IMR-90 (cell line): ENCODE measurements around the gene CCDC33. TPM values are rescaled to one million over a fixed set of nuclear protein-coding genes. Genes with fewer than 3 reads are reported as not detected.

Experiments used
- ATAC-seq: fragments of 200-7000 bp; cut with Tn5 transposase; 2 replicates; pipeline ENCODE4 v1.9.1; 2020; ENCODE audit warnings: low read depth, mild to moderate bottlenecking, moderate library complexity
- BruUV-seq: library from RNA; stranded (reverse); fragments of 400-500 nt; replicated peaks from 2 replicates; lab custom pipeline; 2021; lab: Mats Ljungman, UMichigan
- CTCF ChIA-PET: fragments of 300-600 bp; formaldehyde crosslinking; extraction: SDS; loops from one replicate; lab custom pipeline; 2021; ENCODE audit warnings: antibody characterized with exemption; lab: Yijun Ruan, JAX
- POLR2A ChIA-PET: fragments of 300-600 bp; sonication (Branson Sonifier 250); formaldehyde crosslinking; loops from one replicate; lab custom pipeline; 2022; ENCODE audit warnings: antibody characterized with exemption; ENCODE audit not compliant: unreplicated experiment; lab: Charles Lee
- DNase-seq: peaks from one replicate; pipeline ENCODE4 v3.0.0; 2013
- H2AFZ ChIP-seq: replicated peaks from 2 replicates; pipeline ENCODE3; 2013; ENCODE audit warnings: low read length, mild to moderate bottlenecking; ENCODE audit not compliant: poor library complexity
- H2AK5ac ChIP-seq: 2 replicates; pipeline ENCODE4 v1.6.1; 2013; ENCODE audit warnings: low read depth, low read length, inconsistent platforms
- H2AK9ac ChIP-seq: replicated peaks from 2 replicates; pipeline ENCODE3; 2013; ENCODE audit warnings: mild to moderate bottlenecking, low read depth, low read length, moderate library complexity; ENCODE audit not compliant: poor library complexity
- H2BK120ac ChIP-seq: 2 replicates; pipeline ENCODE4 v1.6.1; 2013; ENCODE audit warnings: low read depth, low read length, inconsistent platforms
- H2BK15ac ChIP-seq: 3 replicates; pipeline ENCODE4 v1.6.1; 2013; ENCODE audit warnings: low read depth, low read length, inconsistent platforms
- H2BK20ac ChIP-seq: 2 replicates; pipeline ENCODE4 v1.6.1; 2013; ENCODE audit warnings: low read depth, mild to moderate bottlenecking, inconsistent platforms, low read length, moderate library complexity
- H2BK5ac ChIP-seq: 2 replicates; pipeline ENCODE4 v1.6.1; 2013; ENCODE audit warnings: mild to moderate bottlenecking, low read depth, low read length, inconsistent platforms; ENCODE audit not compliant: poor library complexity, severe bottlenecking
- H3K14ac ChIP-seq: replicated peaks from 2 replicates; pipeline ENCODE4 v1.6.1; 2013; ENCODE audit warnings: low read depth, low read length, inconsistent platforms
- H3K18ac ChIP-seq: 2 replicates; pipeline ENCODE4 v1.6.1; 2013; ENCODE audit warnings: low read depth, low read length, control low read depth
- H3K23ac ChIP-seq: 2 replicates; pipeline ENCODE4 v1.6.1; 2013; ENCODE audit warnings: low read depth, low read length, inconsistent platforms
- H3K27ac ChIP-seq: 2 replicates; pipeline ENCODE4 v1.5.1; 2013; ENCODE audit warnings: mild to moderate bottlenecking, control low read depth, low read length; ENCODE audit not compliant: insufficient read depth
- H3K27me3 ChIP-seq: 2 replicates; pipeline ENCODE4 v1.6.1; 2013; ENCODE audit warnings: low read length; ENCODE audit not compliant: control insufficient read depth, insufficient read depth
- H3K36me3 ChIP-seq: 2 replicates; pipeline ENCODE4 v1.6.1; 2013; ENCODE audit warnings: low read length, mixed read lengths; ENCODE audit not compliant: control insufficient read depth, insufficient read depth
- H3K4ac ChIP-seq: 2 replicates; pipeline ENCODE4 v1.6.1; 2013; ENCODE audit warnings: low read depth, low read length, inconsistent platforms
- H3K4me1 ChIP-seq: 2 replicates; pipeline ENCODE4 v1.6.1; 2013; ENCODE audit warnings: low read length, mixed read lengths; ENCODE audit not compliant: control insufficient read depth, insufficient read depth
- H3K4me2 ChIP-seq: 2 replicates; pipeline ENCODE4 v1.6.1; 2013; ENCODE audit warnings: low read depth, mild to moderate bottlenecking, control low read depth, low read length, moderate library complexity
- H3K4me3 ChIP-seq: 2 replicates; pipeline ENCODE4 v1.5.1; 2013; ENCODE audit warnings: low read depth, mild to moderate bottlenecking, control low read depth, low read length, moderate library complexity; ENCODE audit not compliant: insufficient read depth
- H3K56ac ChIP-seq: 2 replicates; pipeline ENCODE4 v1.6.1; 2013; ENCODE audit warnings: low read length, inconsistent platforms; ENCODE audit not compliant: insufficient read depth; ENCODE audit errors: extremely low read depth
- H3K79me1 ChIP-seq, 2 experiments: 2 replicates each; pipeline ENCODE4 v1.6.1; 2013; ENCODE audit warnings: low read length in 2 of 2, inconsistent platforms in 1 of 2, low read depth in 1 of 2
- H3K9ac ChIP-seq: 2 replicates; pipeline ENCODE4 v1.6.1; 2013; ENCODE audit warnings: low read depth, low read length, control low read depth
- H3K9me1 ChIP-seq: 2 replicates; pipeline ENCODE4 v1.6.1; 2013; ENCODE audit warnings: low read length, inconsistent platforms; ENCODE audit not compliant: insufficient read depth
- H3K9me3 ChIP-seq: 2 replicates; pipeline ENCODE4 v1.6.1; 2013; ENCODE audit warnings: low read length; ENCODE audit not compliant: control insufficient read depth, insufficient read depth
- H4K20me1 ChIP-seq: 2 replicates; pipeline ENCODE4 v1.6.1; 2013; ENCODE audit warnings: low read length, inconsistent platforms; ENCODE audit not compliant: insufficient read depth
- H4K5ac ChIP-seq: 2 replicates; pipeline ENCODE4 v1.6.1; 2013; ENCODE audit warnings: mild to moderate bottlenecking, low read depth, low read length, control low read depth
- H4K8ac ChIP-seq, 2 experiments: 2 replicates each; pipeline ENCODE4 v1.6.1; 2013; ENCODE audit warnings: low read depth in 2 of 2, low read length in 2 of 2, control low read depth in 1 of 2, inconsistent platforms in 1 of 2
- H4K91ac ChIP-seq: 2 replicates; pipeline ENCODE4 v1.6.1; 2013; ENCODE audit warnings: low read depth, low read length, inconsistent platforms; ENCODE audit not compliant: insufficient read depth
- BHLHE40 ChIP-seq: fragments of 150-350 bp; IDR thresholded peaks from 2 replicates; pipeline ENCODE4 v1.6.1; 2016; ENCODE audit warnings: mild to moderate bottlenecking, low read depth, low read length
- CEBPB ChIP-seq: IDR thresholded peaks from 2 replicates; pipeline ENCODE4 v1.6.1; 2012; ENCODE audit warnings: low read depth, low read length, improper control_type of control experiment
- CHD1 ChIP-seq: IDR thresholded peaks from 2 replicates; pipeline ENCODE4 v1.6.1; 2012; ENCODE audit warnings: low read depth, low read length, improper control_type of control experiment
- CTCF ChIP-seq: conservative IDR thresholded peaks from 2 replicates; pipeline ENCODE4 v1.5.1; 2012; ENCODE audit warnings: mild to moderate bottlenecking, low read depth, low read length, improper control_type of control experiment
- ELK1 ChIP-seq: fragments of 150-350 bp; IDR thresholded peaks from 2 replicates; pipeline ENCODE4 v1.6.1; 2016; ENCODE audit warnings: low read depth, mild to moderate bottlenecking, low read length, moderate library complexity, borderline replicate concordance
- FOS ChIP-seq: fragments of 150-350 bp; IDR thresholded peaks from 2 replicates; pipeline ENCODE4 v1.6.1; 2016; ENCODE audit warnings: low read depth, low read length
- MAFK ChIP-seq: IDR thresholded peaks from 2 replicates; pipeline ENCODE4 v1.6.1; 2012; ENCODE audit warnings: low read depth, low read length, improper control_type of control experiment
- MAZ ChIP-seq: IDR thresholded peaks from 2 replicates; pipeline ENCODE4 v1.6.1; 2012; ENCODE audit warnings: low read depth, mild to moderate bottlenecking, low read length, improper control_type of control experiment, moderate library complexity, borderline replicate concordance
- MXI1 ChIP-seq: IDR thresholded peaks from 2 replicates; pipeline ENCODE4 v1.6.1; 2012; ENCODE audit warnings: low read depth, mild to moderate bottlenecking, low read length, moderate library complexity, borderline replicate concordance
- NFE2L2 ChIP-seq: fragments of 150-350 bp; IDR thresholded peaks from 2 replicates; pipeline ENCODE4 v1.6.1; 2016; ENCODE audit warnings: low read depth, mild to moderate bottlenecking, low read length
- POLR2A ChIP-seq: IDR thresholded peaks from 2 replicates; pipeline ENCODE4 v1.6.1; 2012; ENCODE audit warnings: mild to moderate bottlenecking, low read depth, low read length
- RAD21 ChIP-seq: IDR thresholded peaks from 2 replicates; pipeline ENCODE4 v1.6.1; 2012; ENCODE audit warnings: low read length, improper control_type of control experiment
- RCOR1 ChIP-seq: IDR thresholded peaks from 2 replicates; pipeline ENCODE4 v1.6.1; 2012; ENCODE audit warnings: mild to moderate bottlenecking, low read length, improper control_type of control experiment; ENCODE audit not compliant: insufficient replicate concordance
- RFX5 ChIP-seq: IDR thresholded peaks from 2 replicates; pipeline ENCODE4 v1.8.0; 2012; ENCODE audit warnings: low read depth, mild to moderate bottlenecking, low read length, moderate library complexity
- SMC3 ChIP-seq: fragments of 150-350 bp; IDR thresholded peaks from 2 replicates; pipeline ENCODE4 v1.6.1; 2016; ENCODE audit warnings: low read depth, mild to moderate bottlenecking, antibody characterized with exemption, low read length, moderate library complexity
- USF2 ChIP-seq: fragments of 150-350 bp; IDR thresholded peaks from 2 replicates; pipeline ENCODE4 v1.6.1; 2017; ENCODE audit warnings: mild to moderate bottlenecking, antibody characterized with exemption, low read length, low read depth
- WGBS, 2 experiments: methylation state at CpG; one replicate each; pipeline versions ENCODE4 v1.1.5 to v1.1.7; 2013; ENCODE audit warnings: missing lambda C conversion rate in 2 of 2; ENCODE audit not compliant: insufficient read length in 1 of 2; ENCODE audit errors: extremely low coverage in 2 of 2; 5-methylcytosine and 5-hydroxymethylcytosine counted together
- dilution Hi-C: fragments of 300-500 bp; cut with HindIII; formaldehyde crosslinking; loops from one replicate; pipeline ENCODE4 v1.14.3; 2018; ENCODE audit warnings: low sequenced_read_pairs; ENCODE audit not compliant: unreplicated experiment
- in situ Hi-C: fragments of 300-500 bp; cut with MboI; formaldehyde crosslinking; loops from 3 replicates; pipeline ENCODE4 v1.14.3; 2019; ENCODE audit warnings: low sequenced_read_pairs, inconsistent platforms, mixed read lengths
- intact Hi-C: fragments of 100-400 bp; cut with micrococcal nuclease; formaldehyde crosslinking; loops from 2 replicates; pipeline ENCODE4 v1.10.0; 2022
- polyA plus RNA-seq, 3 experiments: library from polyadenylated mRNA; depleted of rRNA; stranded (reverse); fragments of >200 nt; gene quantifications; 2 replicates each; pipeline ENCODE4 v1.2.3, GENCODE V29; 2012; ENCODE audit warnings: low replicate concordance in 1 of 3
- total RNA-seq: library from RNA; depleted of rRNA; stranded (reverse); fragments of >200 nt; gene quantifications from 2 replicates; pipeline ENCODE4 v1.2.3, GENCODE V29; 2012

Gene CCDC33
- total and polyA plus RNA-seq, 2 of the 4 experiments (the other 2 are of a cell fraction), result not detected

- CTCF ChIA-PET, result no interaction called here
- H2BK5ac ChIP-seq, result no peak overlapping the region
- H3K56ac ChIP-seq, result no peak overlapping the region
- no CpG with 5 or more reads among the region's 4 CpGs for WGBS, 2 experiments
- in situ Hi-C loops, result no loop called here
- POLR2A ChIA-PET, result no interaction called here
- H3K14ac ChIP-seq, result no peak overlapping the region
- TF ChIP-seq MXI1 (no peak), MAZ (no peak), CHD1 (no peak), CEBPB (no peak), RFX5 (no peak), CTCF (no peak), RAD21 (no peak), POLR2A (no peak), NFE2L2 (no peak), BHLHE40 (no peak), ELK1 (no peak), SMC3 (no peak), MAFK (no peak), RCOR1 (no peak), FOS (no peak), USF2 (no peak)
- no peak overlapping the region for H3K18ac ChIP-seq
- no peaks in the 10 kb centered on the region for H4K20me1 ChIP-seq
- no peak overlapping the region for H4K5ac ChIP-seq
- H3K36me3 ChIP-seq, result no peaks in the 10 kb centered on the region
- no peak overlapping the region for H3K4me3 ChIP-seq
- H2BK15ac ChIP-seq, result no peak overlapping the region
- H3K27ac ChIP-seq, result no peak overlapping the region
- H4K91ac ChIP-seq, result no peak overlapping the region
- DNase-seq, result no peak
- peak overlapping the region; percentile 32 for H2AK9ac ChIP-seq
- H3K9me3 ChIP-seq, result no peaks in the 10 kb centered on the region
- dilution Hi-C loops, result no loop called here
- H3K4ac ChIP-seq, result no peak overlapping the region
- H2AFZ ChIP-seq, result no peak overlapping the region
- H3K9ac ChIP-seq, result no peak overlapping the region
- no peaks in the 10 kb centered on the region for H3K79me1 ChIP-seq
- no peak overlapping the region for H2BK20ac ChIP-seq
- H3K23ac ChIP-seq, result no peak overlapping the region
- no peak overlapping the region for H2AK5ac ChIP-seq
- no peak overlapping the region for H2BK120ac ChIP-seq
- H3K4me2 ChIP-seq, result no peak overlapping the region
- no TSS peak for BruUV-seq
- no peaks in the 10 kb centered on the region for H3K9me1 ChIP-seq
- peaks cover 21% of the 10 kb centered on the region for H3K4me1 ChIP-seq
- H3K27me3 ChIP-seq, result peaks cover 20% of the 10 kb centered on the region
- ATAC-seq, result no peak
- no peak overlapping the region for H4K8ac ChIP-seq
- intact Hi-C loops, result no loop called here
These were observed 30.6 kb upstream of the CCDC33 start for GRCh38 chr15:74205582-74205947.
